GM18873 (cell line): ENCODE data around the gene CTIF.

Source experiments
- ATAC-seq: cut with Tn5 transposase; IDR thresholded peaks from one replicate; pipeline ENCODE4 v1.9.1; 2021; ENCODE audit warnings: mild to moderate bottlenecking, moderate library complexity, moderate number of reproducible peaks; ENCODE audit not compliant: unreplicated experiment, low FRiP score

Gene CTIF

GRCh38 chr18:48661421-48661820, 122.6 kb downstream of the CTIF start:
- no peak for ATAC-seq

GRCh38 chr18:48662011-48662661, 123.3 kb downstream of the CTIF start:
- no peak for ATAC-seq

DNA sequence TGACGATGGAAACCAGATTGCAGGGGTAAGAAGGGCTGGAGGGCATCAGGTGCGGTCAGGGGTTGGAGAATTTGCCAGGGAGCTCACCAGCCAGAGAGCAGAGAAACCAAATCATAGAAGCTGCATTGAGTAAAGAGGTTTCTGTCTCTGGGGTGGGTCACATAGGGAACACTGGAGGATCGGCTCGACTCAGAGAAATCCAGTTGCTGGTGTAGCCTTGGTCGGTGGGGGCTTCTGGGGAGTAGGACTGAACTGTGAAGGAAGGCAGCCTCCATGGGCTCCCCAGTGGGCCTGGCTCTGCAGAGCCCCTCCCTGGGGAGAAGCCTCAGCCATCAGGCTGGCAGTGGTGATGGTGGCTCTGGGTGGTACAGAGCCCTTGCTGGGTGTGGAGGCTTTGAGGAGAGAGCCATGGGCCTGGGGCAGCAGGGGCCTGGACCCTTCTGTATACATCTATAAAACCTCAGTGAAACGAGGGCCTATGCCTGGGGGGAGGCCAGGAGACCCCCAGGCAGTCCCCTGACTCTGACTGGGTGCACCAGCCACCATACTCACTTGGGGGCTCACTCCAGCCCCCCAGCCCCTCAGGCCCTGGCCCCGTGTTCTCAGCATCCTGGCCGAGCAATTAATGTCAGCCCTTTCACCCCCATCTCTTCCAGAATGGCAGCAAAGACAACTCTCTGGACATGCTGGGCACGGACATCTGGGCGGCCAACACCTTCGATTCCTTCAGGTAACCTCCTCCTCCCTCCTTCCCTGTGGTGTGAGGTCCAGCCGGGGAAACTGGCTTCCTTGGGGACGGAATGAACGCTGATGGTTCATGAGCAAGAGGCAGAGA, 124.5 kb downstream of the CTIF start:
- ATAC-seq = no peak

DNA sequence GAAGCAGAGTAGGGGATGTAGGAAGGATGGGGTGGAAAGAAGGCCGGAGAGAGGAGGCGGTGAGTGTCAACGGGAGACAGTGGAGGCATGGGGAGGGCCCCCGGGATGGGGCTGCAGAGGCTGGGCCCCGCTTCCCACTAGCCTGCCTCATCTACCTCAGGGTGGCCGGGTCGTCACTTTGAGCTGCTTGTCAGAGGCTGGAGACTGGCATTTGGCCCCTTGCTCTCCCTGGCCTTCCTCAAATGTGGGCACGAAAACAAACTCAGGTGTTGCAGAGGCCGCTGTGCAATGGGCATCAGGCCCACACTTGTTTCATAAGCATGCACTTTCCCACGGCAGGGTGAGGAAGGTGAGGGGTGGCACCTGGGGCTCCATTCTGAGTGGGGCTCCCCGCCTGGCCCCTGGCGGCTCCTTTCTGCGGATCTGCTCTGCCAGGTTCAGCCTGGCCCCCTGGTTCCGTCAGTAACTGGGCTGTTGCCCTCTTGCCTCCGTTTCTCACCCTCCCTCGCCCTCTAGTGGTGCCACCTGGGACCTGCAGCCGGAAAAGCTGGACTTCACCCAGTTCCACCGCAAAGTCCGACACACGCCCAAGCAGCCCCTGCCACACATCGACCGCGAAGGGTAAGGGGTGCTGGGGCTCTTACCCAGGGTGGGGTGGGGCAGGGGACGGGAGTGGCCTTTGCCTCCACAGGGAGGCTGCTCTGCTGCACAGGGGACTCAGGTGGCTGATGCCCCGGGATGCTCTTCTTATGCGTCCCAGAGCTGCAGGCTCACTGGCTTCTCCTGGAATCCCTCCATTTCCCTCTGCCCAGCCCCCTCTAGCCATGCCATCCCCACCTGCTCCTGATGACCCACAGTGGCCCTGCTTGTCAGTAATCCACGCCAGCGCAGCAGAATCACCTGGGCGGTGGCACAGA, 125.4 kb downstream of the CTIF start:
- ATAC-seq = no peak

DNA sequence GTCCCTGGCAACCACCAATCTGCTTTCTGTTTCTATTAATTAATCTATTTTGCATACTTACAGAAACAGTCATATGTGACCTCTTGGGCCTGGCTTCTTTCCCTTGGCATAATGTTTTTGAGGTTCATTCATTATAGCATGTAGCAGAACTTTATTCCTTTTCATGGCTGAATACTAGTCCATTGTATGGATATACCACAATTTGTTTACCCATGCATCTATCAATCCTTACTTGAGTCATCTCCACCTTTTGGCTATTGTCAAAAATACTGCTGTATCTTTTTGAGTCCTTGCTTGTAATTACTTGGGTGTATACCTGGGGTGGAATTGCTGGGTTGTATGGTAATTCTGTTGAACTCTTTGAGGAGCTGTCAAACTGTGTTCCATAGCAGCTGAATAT, 126.8 kb downstream of the CTIF start:
- no peak for ATAC-seq

DNA sequence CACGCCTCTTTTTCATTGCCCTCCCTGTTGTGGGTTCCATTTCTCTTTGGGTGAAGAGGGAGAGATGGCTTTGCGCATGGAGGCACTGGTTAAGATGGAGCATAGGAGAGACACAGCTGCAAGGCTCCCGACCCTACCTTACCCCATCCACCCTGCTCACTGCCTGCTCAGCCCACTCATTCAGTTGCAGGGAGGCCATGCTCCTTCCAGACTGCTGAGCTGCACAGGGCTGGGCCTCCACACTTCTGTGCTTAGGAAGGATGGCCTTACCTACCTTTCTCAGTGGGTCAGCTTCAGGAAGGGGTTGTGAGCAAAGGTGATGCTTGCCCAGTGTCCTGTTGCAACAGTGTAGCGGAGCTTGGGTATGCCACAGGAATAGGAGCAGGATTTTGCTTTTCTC, 127.8 kb downstream of the CTIF start:
- no peak for ATAC-seq

DNA sequence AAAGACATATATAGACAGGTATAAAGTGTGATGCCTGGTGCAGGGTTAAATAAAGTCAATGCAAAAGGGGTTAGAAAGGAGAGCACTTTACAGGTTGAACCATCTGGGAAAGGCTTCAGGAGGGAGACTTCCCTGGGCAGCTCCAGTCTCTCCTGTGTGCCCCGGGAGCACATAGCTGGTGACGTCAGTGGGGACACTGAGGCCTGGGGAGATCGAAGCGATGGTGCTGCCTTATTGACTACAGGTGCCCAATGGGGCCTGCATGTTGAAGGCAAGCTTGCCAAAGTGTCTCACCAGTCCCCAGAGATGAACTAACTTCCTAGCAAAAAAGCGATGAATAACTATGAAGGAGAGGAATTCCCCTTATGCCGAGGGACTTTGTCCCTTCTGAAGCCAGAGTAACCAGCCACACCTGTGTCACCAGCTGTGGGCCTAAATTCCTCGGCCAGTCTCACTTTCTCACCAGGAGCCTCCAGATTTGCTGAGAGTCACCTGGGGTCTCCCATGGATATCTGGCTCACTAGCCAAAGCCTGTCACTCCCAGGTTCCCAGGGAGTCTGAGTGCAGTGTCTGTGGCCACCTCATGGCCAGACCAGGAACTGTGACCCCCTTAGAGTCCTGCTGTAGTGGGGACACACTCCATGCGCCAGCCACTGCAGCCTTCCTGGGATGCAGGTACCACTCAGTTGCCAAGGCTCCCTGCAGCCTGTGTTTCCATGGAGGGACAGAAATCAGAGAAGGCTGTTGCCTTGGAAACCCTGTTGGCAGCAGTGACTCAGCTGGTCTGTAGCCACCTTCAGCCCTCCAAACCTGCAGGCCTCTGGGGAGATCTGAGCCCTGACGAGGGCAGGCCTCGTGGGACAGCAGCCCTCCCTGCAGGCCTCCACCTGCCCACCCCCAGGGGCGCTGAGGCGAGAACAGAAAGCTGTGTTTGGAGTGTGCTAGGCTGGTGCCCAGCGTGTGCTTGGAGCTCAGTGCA, 128.7 kb downstream of the CTIF start:
- ATAC-seq = no peak

DNA sequence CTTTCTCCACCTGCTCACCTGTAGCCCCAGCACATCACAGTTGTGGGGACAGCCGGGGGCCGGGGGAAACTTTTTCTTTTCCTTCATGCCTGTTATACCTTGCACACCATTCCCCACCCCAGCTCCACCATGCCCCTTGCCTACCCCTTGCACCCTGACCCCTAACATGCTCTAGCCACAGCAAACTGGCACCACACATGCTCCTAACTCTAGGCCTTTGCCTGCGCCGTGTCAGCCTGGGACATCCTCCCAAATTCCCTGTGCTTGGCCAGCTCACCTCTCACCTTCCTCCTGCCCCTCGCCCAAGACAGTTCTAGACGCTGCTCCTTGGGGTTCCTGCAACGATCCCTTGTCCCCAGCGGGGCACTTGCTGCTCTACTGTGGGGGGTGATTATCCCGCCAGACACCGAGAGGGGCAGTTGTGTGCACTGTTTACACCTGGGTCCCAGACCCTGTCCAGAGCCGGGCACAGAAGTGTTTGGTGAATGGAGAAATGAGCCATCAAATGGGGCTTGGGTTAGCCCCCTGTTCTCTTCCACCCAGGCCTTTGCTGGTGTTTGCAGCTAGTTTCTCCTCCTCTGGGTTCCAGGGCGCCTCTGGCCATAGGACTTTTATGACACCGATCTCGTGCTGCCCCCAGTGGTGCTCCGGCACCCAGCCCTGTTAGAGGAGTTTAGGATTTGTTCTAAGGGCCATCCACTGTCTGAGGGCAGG, 129.8 kb downstream of the CTIF start:
- ATAC-seq = no peak

DNA sequence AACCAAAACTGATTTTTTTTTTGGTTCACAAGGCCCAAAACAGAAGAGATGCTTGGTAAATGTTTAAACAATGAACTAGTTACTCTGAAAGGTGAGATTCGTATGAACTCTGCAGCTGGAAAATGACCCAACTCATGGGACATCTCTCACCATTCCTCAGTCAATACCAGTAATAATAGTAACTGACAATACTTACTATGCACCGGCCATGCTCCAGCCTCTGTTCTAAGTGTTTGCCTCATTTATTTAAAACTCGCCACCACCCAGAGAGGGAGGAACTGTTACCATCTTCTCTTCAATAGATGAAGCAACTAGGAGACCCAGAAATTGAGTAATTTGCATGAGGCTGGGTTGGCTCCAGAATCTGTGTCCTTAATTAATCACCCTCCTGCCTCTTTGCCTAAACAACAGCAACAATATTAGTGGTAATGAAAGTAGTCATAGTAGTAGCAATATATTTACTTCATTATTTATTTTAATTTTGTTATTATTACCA, 130.4 kb downstream of the CTIF start:
- ATAC-seq = no peak

GRCh38 chr18:48669991-48670750, 131.3 kb downstream of the CTIF start:
- no peak for ATAC-seq

DNA sequence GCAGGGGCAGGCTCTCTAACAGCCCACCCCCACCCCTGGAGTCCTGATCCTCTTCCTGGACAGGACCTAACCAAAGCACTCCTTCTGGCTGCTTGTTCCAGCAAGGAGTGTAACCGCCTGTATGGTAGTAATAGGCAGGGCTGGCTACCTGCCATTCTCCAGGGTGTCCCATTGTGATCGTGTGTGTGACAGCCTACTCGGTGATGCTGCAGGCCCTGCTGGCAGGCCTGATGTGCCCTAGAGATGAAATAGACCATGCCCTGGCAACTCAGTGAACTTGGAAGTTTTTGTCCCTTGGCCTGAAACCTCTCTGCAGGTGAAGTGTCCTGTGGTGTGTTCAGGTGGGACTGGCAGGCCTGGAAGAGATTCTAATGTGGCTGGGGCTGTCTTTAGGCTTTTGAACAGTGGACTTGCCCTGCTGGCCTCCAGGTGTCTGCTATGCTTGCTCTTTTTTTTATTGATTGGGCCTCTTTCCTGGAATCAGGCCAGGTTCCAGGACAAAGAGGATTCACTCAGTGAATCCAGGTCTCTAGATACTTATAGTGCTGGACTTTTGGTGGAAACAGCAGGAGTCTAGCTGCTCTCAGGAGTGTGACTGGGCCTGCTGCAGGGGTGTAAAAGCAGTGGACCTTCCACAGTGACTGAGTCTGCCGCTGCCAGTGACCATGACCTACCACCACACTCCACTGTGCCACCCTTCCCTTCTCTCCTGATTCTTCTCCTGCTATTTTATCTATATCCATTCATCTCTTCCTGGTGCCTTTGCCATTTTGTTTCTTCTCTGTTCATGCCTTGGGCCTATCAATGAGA, 132.1 kb downstream of the CTIF start:
- ATAC-seq = no peak

GRCh38 chr18:48671561-48671945, 132.7 kb downstream of the CTIF start:
- no peak for ATAC-seq

DNA sequence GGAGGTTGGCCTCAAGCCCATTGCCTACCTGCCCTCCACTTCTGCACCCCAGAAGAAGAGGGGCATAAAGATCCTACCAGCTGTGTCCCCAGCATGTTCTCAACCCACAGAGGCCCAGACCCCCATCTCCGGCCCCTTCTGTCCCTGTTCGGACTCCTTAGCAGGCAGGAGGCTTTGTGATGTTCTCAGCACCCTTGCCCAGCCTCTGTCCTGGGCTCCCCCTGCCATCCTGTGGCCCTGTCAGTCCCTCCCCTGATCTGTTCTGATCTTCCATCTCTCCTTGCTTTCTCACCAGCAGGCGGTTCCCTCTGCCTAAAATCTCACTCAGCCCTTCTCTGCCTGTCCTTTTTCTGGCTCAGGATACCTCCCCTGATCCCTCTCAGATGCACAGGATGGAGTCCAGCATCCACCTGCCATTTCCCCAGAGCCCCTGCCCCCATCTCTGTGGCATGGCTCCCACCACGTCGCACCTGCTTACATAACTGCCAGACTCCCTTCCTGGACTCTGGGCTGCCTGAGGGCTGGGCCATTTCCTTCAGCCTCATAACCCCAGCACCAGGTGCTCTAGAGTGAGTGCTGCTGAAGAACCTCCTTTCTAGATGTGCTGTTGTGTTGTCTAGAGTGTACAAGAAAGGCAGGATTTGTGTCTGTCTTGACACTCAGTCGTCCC, 134.0 kb downstream of the CTIF start:
- ATAC-seq = no peak

GRCh38 chr18:48673456-48673852, 134.6 kb downstream of the CTIF start:
- ATAC-seq = no peak

DNA sequence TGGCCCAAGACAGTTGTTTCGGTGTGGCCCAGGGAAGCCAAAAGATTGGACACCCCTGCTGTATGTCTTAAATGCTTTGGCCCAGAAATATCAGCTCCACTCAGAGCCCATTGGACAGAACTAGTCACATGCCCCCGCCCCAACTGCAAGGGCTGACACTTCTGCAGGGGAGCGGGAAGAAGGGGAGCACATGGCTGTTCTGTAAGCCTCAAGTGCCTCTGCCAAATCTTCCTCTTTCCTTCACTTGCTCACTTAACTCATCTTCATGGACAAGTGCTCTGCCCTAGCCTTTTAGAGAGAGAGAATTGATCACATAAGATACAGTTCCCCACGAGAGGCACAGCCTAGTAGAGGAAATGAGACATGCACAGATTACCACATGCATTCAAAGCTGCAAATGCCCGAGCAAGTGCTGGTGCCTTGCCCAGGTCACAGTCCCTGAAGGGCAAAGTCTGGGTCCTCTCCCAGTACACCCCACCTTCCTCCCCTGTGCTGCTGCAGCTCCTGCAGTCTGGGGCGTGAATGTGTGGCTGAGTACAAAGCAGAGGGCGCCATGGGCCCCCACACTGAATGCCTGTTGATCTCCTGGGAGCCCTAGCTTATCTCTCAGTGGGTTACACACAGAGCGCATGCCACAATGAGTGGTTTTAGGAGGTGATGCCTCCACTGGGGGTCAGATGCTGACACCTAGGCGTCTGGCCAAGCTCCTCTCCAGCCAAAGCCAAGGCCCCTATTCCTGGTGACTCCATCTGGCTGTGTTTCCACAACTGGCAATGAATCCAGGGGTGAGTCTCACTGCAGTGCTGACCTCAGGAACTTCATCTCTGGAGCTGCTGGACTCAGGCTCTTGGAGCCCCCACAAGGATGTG, 135.3 kb downstream of the CTIF start:
- ATAC-seq = no peak

DNA sequence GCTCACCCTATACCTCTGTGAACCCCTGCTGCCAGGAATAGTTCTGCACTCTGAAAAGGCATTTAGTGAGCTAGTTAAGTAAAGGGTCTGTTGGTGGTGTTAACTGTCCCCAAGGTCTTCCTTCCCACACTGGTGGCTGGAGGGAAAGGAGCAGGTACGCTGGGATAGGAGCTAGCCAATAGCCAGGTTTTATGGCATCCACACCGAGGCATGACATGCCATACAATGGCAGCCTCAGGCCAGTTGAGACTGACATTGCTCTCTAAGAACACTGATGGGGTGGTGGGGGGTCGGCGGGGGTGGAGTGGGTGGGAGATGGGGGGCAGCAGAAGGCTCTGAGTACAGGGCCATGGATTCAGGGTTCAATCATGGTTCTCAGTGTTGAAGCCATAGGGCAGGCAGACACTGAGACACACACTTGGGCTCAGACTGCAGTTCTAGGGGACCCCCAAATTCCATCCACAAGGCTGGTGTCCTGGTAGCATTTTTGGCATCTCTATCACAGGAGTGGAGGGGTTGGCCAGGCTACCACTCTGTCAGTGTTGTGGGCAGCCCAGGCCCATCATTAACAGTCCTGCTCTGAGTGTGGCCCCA, 136.0 kb downstream of the CTIF start:
- no peak for ATAC-seq
